NCI-H774 (cell line): Measurements from ENCODE around the gene L2HGDH.
"Not testable (repeated sequence)": the region's sequence is repeated elsewhere in the genome, so short reads cannot be mapped to it uniquely, and the experiment has no call there.

Experiments used
- DNase-seq: peaks from one replicate; lab custom pipeline; 2025; lab: John Stamatoyannopoulos, UW

L2HGDH gene

GRCh38 chr14:50339178-50339804 lies 27.3 kb upstream of the L2HGDH start:
- DNase-seq, result no peak

GRCh38 chr14:50338587-50338986 lies 26.6 kb upstream of the L2HGDH start:
- no peak for DNase-seq

GRCh38 chr14:50335989-50336824 lies 24.2 kb upstream of the L2HGDH start:
- DNase-seq, result no peak

- DNase-seq, result peak; percentile 55
Measured at GRCh38 chr14:50335389-50335788, 23.4 kb upstream of the L2HGDH start.

GRCh38 chr14:50334211-50334610 lies 22.2 kb upstream of the L2HGDH start:
- no peak for DNase-seq

- no peak for DNase-seq
Measured at GRCh38 chr14:50333014-50333509, 21.0 kb upstream of the L2HGDH start.

GRCh38 chr14:50331596-50331995 lies 19.6 kb upstream of the L2HGDH start:
- DNase-seq, result no peak

- peak; percentile 18 for DNase-seq
Measured at GRCh38 chr14:50321009-50321660, 9.1 kb upstream of the L2HGDH start.

GRCh38 chr14:50320283-50320682 lies 8.3 kb upstream of the L2HGDH start:
- no peak for DNase-seq

- no peak for DNase-seq
Measured at GRCh38 chr14:50319721-50320120, 7.7 kb upstream of the L2HGDH start.

- DNase-seq, result no peak
Measured at GRCh38 chr14:50319293-50319692, 7.3 kb upstream of the L2HGDH start.

GRCh38 chr14:50318031-50318626 lies 6.1 kb upstream of the L2HGDH start:
- no peak for DNase-seq

GRCh38 chr14:50314098-50314497 lies 2.1 kb upstream of the L2HGDH start:
- not testable (repeated sequence) for DNase-seq

- DNase-seq, result no peak
Measured at GRCh38 chr14:50312734-50313054, 665 bp upstream of the L2HGDH start.

- DNase-seq, result no peak
Measured at GRCh38 chr14:50311337-50311971, 575 bp downstream of the L2HGDH start.

- DNase-seq, result no peak
Measured at GRCh38 chr14:50310445-50310844, 1.6 kb downstream of the L2HGDH start.

GRCh38 chr14:50308363-50308915 lies 3.6 kb downstream of the L2HGDH start:
- no peak for DNase-seq

GRCh38 chr14:50303744-50304471 lies 8.1 kb downstream of the L2HGDH start:
- no peak for DNase-seq

GRCh38 chr14:50301914-50302313 lies 10.1 kb downstream of the L2HGDH start:
- DNase-seq, result no peak

GRCh38 chr14:50299585-50299984 lies 12.4 kb downstream of the L2HGDH start:
- DNase-seq, result no peak

- no peak for DNase-seq
Measured at GRCh38 chr14:50290306-50290705, 21.7 kb downstream of the L2HGDH start.
